Suprapubic skin (tissue), 4 donors: ENCODE measurements around the gene FAF2. TPM values are rescaled to one million over a fixed set of nuclear protein-coding genes. Genes with fewer than 3 reads are reported as not detected.
"Not testable (repeated sequence)": the region's sequence is repeated elsewhere in the genome, so short reads cannot be mapped to it uniquely, and the experiment has no call there.

Experiments used
- DNase-seq, 2 donors: peaks; one replicate each; pipeline ENCODE4 v3.0.0-alpha.2; 2019; ENCODE audit warnings: low spot score in 2 of 2
- H3K27ac ChIP-seq: fragments of 200-600 bp; sonication (generic); one replicate; pipeline ENCODE4 v1.5.1; 2019
- H3K27me3 ChIP-seq: fragments of 200-600 bp; sonication (generic); one replicate; pipeline ENCODE4 v1.5.1; 2019
- H3K36me3 ChIP-seq: fragments of 200-600 bp; sonication (generic); one replicate; pipeline ENCODE4 v1.5.1; 2019
- H3K4me1 ChIP-seq: fragments of 200-600 bp; sonication (generic); one replicate; pipeline ENCODE4 v1.5.1; 2019
- H3K4me3 ChIP-seq: fragments of 200-600 bp; sonication (generic); one replicate; pipeline ENCODE4 v1.5.1; 2019; ENCODE audit warnings: mild to moderate bottlenecking
- H3K9me3 ChIP-seq: fragments of 200-600 bp; sonication (generic); one replicate; pipeline ENCODE4 v1.5.1; 2019
- CTCF ChIP-seq, 2 donors: fragments of 200-600 bp in 1 of 2; fragments of 450-650 bp in 1 of 2; sonication (generic) in 1 of 2; IDR thresholded peaks; one replicate each; pipeline ENCODE4 v1.5.1; 2016 to 2019; ENCODE audit warnings: antibody characterized with exemption in 2 of 2, mild to moderate bottlenecking in 1 of 2, moderate library complexity in 1 of 2
- EP300 ChIP-seq: sonication (generic); formaldehyde crosslinking; IDR thresholded peaks from one replicate; pipeline ENCODE4 v1.6.1; 2017; ENCODE audit warnings: antibody characterized with exemption
- POLR2A ChIP-seq, 2 donors: fragments of 450-650 bp; IDR thresholded peaks; one replicate each; pipeline ENCODE4 v1.6.1; 2017; ENCODE audit warnings: antibody characterized with exemption in 2 of 2, mild to moderate bottlenecking in 2 of 2, moderate library complexity in 2 of 2
- POLR2AphosphoS5 ChIP-seq, 3 donors: sonication (generic); formaldehyde crosslinking; IDR thresholded peaks; one replicate each; pipeline ENCODE4 v1.6.1; 2017; ENCODE audit warnings: antibody characterized with exemption in 3 of 3
- WGBS: methylation state at CpG from one replicate; pipeline ENCODE4 v1.1.5; 2018; 5-methylcytosine and 5-hydroxymethylcytosine counted together
- total RNA-seq, 4 donors: library from RNA; depleted of rRNA; stranded (reverse); fragments of >200 nt; gene quantifications; one replicate each; pipeline ENCODE4 v1.1.0, GENCODE V29; 2016

Gene FAF2
- total RNA-seq, 4 donors from 2014 or later = 28.8 to 41.9 (median 37.1) TPM

- DNase-seq = no peak
- Histone ChIP-seq H3K9me3 (no peaks in the 10 kb centered on the region), H3K27me3 (peaks cover 3% of the 10 kb centered on the region), H3K4me3 (no peak overlapping the region), H3K27ac (no peak overlapping the region), H3K4me1 (no peaks in the 10 kb centered on the region), H3K36me3 (no peaks in the 10 kb centered on the region)
- 70% methylated on average over 10 of the region's 10 CpGs for WGBS
- TF ChIP-seq EP300 = no peak
- TF ChIP-seq CTCF (IDR thresholded peaks at IDR 0.05) = no peak
- no peak for TF ChIP-seq POLR2A (IDR thresholded peaks at IDR 0.05)
- TF ChIP-seq POLR2AphosphoS5 (IDR thresholded peaks at IDR 0.05) = no peak
Measured at GRCh38 chr5:176440927-176441706, 7.1 kb upstream of the FAF2 start.

GRCh38 chr5:176441921-176442323 lies 6.3 kb upstream of the FAF2 start:
- H3K36me3 ChIP-seq = no peaks in the 10 kb centered on the region
- H3K4me1 ChIP-seq = peaks cover 4% of the 10 kb centered on the region
- H3K27ac ChIP-seq = no peak overlapping the region
- no peak for TF ChIP-seq CTCF (IDR thresholded peaks at IDR 0.05)
- no peak for TF ChIP-seq EP300
- TF ChIP-seq POLR2AphosphoS5 (IDR thresholded peaks at IDR 0.05) = no peak
- TF ChIP-seq POLR2A (IDR thresholded peaks at IDR 0.05) = no peak
- H3K4me3 ChIP-seq = no peak overlapping the region
- 34% methylated on average over 5 of the region's 5 CpGs for WGBS
- no peaks in the 10 kb centered on the region for H3K9me3 ChIP-seq
- DNase-seq = no peak
- peaks cover 3% of the 10 kb centered on the region for H3K27me3 ChIP-seq

GRCh38 chr5:176442911-176443310 lies 5.3 kb upstream of the FAF2 start:
- not testable (repeated sequence) for H3K4me3 ChIP-seq, DNase-seq, H3K27me3 ChIP-seq, H3K9me3 ChIP-seq, H3K27ac ChIP-seq, H3K36me3 ChIP-seq, H3K4me1 ChIP-seq
- WGBS = 80% methylated on average over 4 of the region's 4 CpGs

- H3K36me3 ChIP-seq = no peaks in the 10 kb centered on the region
- WGBS = 85% methylated on average over 5 of the region's 5 CpGs
- no peaks in the 10 kb centered on the region for H3K9me3 ChIP-seq
- TF ChIP-seq POLR2AphosphoS5 (IDR thresholded peaks at IDR 0.05) (no peak), POLR2A (IDR thresholded peaks at IDR 0.05) (no peak), CTCF (IDR thresholded peaks at IDR 0.05) (no peak), EP300 (no peak)
- peaks cover 19% of the 10 kb centered on the region for H3K4me1 ChIP-seq
- H3K27me3 ChIP-seq = no peaks in the 10 kb centered on the region
- no peak overlapping the region for H3K27ac ChIP-seq
- no peak overlapping the region for H3K4me3 ChIP-seq
- no peak for DNase-seq
Measured at GRCh38 chr5:176444742-176445141, 3.4 kb upstream of the FAF2 start.

- DNase-seq = no peak
- Histone ChIP-seq H3K27ac (no peak overlapping the region), H3K36me3 (no peaks in the 10 kb centered on the region), H3K4me3 (no peak overlapping the region), H3K4me1 (peaks cover 32% of the 10 kb centered on the region), H3K9me3 (no peaks in the 10 kb centered on the region), H3K27me3 (no peaks in the 10 kb centered on the region)
- 90% methylated on average over 9 of the region's 9 CpGs for WGBS
- no peak for TF ChIP-seq POLR2A (IDR thresholded peaks at IDR 0.05)
- TF ChIP-seq CTCF (IDR thresholded peaks at IDR 0.05) = no peak
- TF ChIP-seq POLR2AphosphoS5 (IDR thresholded peaks at IDR 0.05) = no peak
- no peak for TF ChIP-seq EP300
Measured at GRCh38 chr5:176446028-176446665, 2.0 kb upstream of the FAF2 start.
